ENCODE results near the gene CAMSAP1. TPM values are rescaled to one million over a fixed set of nuclear protein-coding genes. Genes with fewer than 3 reads are reported as not detected.

CAMSAP1 gene
- total RNA-seq, 6 experiments from 2014 or later: 5.2 to 16.1 (median 10.4) TPM

GRCh38 chr9:135898634-135899407, 8.5 kb downstream of the CAMSAP1 start:
- no peak for DNase-seq
- no peak for ATAC-seq

GRCh38 chr9:135896626-135897025, 10.7 kb downstream of the CAMSAP1 start:
- TF ChIP-seq, protein P1, sequence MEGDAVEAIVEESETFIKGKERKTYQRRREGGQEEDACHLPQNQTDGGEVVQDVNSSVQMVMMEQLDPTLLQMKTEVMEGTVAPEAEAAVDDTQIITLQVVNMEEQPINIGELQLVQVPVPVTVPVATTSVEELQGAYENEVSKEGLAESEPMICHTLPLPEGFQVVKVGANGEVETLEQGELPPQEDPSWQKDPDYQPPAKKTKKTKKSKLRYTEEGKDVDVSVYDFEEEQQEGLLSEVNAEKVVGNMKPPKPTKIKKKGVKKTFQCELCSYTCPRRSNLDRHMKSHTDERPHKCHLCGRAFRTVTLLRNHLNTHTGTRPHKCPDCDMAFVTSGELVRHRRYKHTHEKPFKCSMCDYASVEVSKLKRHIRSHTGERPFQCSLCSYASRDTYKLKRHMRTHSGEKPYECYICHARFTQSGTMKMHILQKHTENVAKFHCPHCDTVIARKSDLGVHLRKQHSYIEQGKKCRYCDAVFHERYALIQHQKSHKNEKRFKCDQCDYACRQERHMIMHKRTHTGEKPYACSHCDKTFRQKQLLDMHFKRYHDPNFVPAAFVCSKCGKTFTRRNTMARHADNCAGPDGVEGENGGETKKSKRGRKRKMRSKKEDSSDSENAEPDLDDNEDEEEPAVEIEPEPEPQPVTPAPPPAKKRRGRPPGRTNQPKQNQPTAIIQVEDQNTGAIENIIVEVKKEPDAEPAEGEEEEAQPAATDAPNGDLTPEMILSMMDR (IDR thresholded peaks at IDR 0.05): no peak
- no peak for TF ChIP-seq POLR2A (IDR thresholded peaks at IDR 0.05)
- Histone ChIP-seq H3K36me3 (no peaks in the 10 kb centered on the region), H3K4me3 (no peak overlapping the region), H3K27me3 (no peaks in the 10 kb centered on the region), H3K9me3 (no peaks in the 10 kb centered on the region), H3K4me1 (no peaks in the 10 kb centered on the region), H3K27ac (no peak overlapping the region)
- DNase-seq: no peak
- no peak for ATAC-seq
- intact Hi-C loops (cut with DNase I): no loop called here
- WGBS (ENCODE audit: insufficient coverage, low coverage, low lambda C conversion rate, missing lambda C conversion rate): no CpG with 5 or more reads among the region's 2 CpGs

More at GRCh38 chr9:135898634-135899407, 8.5 kb downstream of the CAMSAP1 start:
- no peak overlapping the region for H3K27ac ChIP-seq
- no peak overlapping the region for H3K4me3 ChIP-seq
- H3K36me3 ChIP-seq: no peaks in the 10 kb centered on the region
- no peak for TF ChIP-seq POLR2A (IDR thresholded peaks at IDR 0.05)
- TF ChIP-seq, protein P1 (IDR thresholded peaks at IDR 0.05): no peak
- no peaks in the 10 kb centered on the region for H3K4me1 ChIP-seq
- no peaks in the 10 kb centered on the region for H3K9me3 ChIP-seq
- intact Hi-C loops (cut with DNase I): no loop called here
- whole genome bisulfite sequencing (ENCODE audit: insufficient coverage, low coverage, low lambda C conversion rate, missing lambda C conversion rate): 80% methylated on average over 10 of the region's 11 CpGs
- no peaks in the 10 kb centered on the region for H3K27me3 ChIP-seq

GRCh38 chr9:135896205-135896604, 11.1 kb downstream of the CAMSAP1 start:
- DNase-seq (no peak), ATAC-seq (no peak)
- Histone ChIP-seq H3K4me3 (no peak overlapping the region), H3K4me1 (no peaks in the 10 kb centered on the region), H3K9me3 (no peaks in the 10 kb centered on the region), H3K27me3 (no peaks in the 10 kb centered on the region), H3K36me3 (no peaks in the 10 kb centered on the region), H3K27ac (no peak overlapping the region)
- WGBS (ENCODE audit: insufficient coverage, low coverage, low lambda C conversion rate, missing lambda C conversion rate): 60% methylated on average over 3 of the region's 3 CpGs
- TF ChIP-seq, protein P1 (IDR thresholded peaks at IDR 0.05): no peak
- TF ChIP-seq POLR2A (IDR thresholded peaks at IDR 0.05): no peak
- intact Hi-C loops (cut with DNase I): no loop called here

- TF ChIP-seq POLR2A (IDR thresholded peaks at IDR 0.05): no peak
- TF ChIP-seq, protein P1 (IDR thresholded peaks at IDR 0.05): no peak
These were observed 12.0 kb downstream of the CAMSAP1 start for GRCh38 chr9:135895202-135895848.

More at GRCh38 chr9:135895202-135895848, 12.0 kb downstream of the CAMSAP1 start:
- Histone ChIP-seq H3K4me3 (no peak overlapping the region), H3K27me3 (no peaks in the 10 kb centered on the region), H3K27ac (no peak overlapping the region), H3K9me3 (no peaks in the 10 kb centered on the region), H3K36me3 (no peaks in the 10 kb centered on the region), H3K4me1 (no peaks in the 10 kb centered on the region)
- DNase-seq (no peak), ATAC-seq (no peak)
- intact Hi-C loops (cut with DNase I): no loop called here
- 79% methylated on average over 4 of the region's 4 CpGs for WGBS (ENCODE audit: insufficient coverage, low coverage, low lambda C conversion rate, missing lambda C conversion rate)
